ENCODE data around the gene SYVN1.

SYVN1 gene

GRCh38 chr11:65112546-65113360 is 21.6 kb downstream of the SYVN1 start:
- peak; percentile 90 for TF ChIP-seq CTCF (IDR thresholded peaks at IDR 0.05; ENCODE audit: low read depth, low read length)
- peaks cover 18% of the 10 kb centered on the region for H3K36me3 ChIP-seq
- DNase-seq: peak; percentile 72

DNA sequence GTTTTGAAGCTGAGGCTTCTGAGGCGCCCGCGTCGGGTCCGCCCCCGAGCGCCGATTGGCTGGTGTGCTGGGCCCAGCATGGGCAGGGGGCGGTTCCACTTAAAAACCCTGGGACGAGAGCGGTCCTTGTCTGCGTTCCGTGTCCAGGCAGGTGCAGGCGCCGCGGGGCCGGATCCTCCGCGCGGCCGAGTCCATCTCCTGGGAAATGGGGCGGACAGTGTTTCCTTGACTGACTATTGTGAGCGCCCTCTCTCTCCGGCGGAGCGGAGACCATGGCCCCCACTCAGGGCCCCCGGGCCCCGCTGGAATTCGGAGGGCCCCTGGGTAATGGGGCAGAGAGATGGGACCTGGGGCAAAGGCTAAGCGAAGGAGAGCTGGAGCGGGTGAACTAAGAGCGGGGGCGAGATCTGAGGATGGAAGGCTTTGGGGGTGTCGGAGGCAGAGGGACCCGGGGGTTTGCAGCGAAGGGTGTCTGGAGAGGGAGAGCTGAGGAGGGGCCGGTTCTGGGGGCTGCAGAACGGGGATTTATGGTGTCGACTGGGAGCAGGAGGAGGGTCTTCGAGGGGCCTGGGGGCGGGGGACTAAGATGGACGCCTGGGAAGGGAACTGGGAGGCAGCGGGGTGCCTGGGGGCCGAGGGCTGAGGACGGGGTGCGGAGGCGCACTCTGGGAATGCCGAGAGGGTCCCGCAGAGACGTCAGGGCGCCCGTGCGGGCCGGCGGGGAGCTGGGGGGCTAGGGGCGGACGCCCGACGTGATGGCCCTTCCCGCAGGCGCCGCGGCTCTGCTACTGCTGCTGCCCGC is 22.4 kb downstream of the SYVN1 start, which contains the start of gene TM7SF2:
TM7SF2 (plus strand) TSS at position 129 of the 802 bp plus-strand sequence; CDS start at position 273, 144 bp downstream.
- H3K27ac ChIP-seq: peak within 1 kb of the TSS; percentile 78

More at GRCh38 chr11:65112546-65113360, 21.6 kb downstream of the SYVN1 start:
- Histone ChIP-seq H3K4me3 (ENCODE audit: low read depth, low read length) (peak overlapping the region; percentile 65), H3K27ac (peak overlapping the region; percentile 78), H3K9me3 (ENCODE audit: severe bottlenecking) (no peaks in the 10 kb centered on the region), H3K27me3 (ENCODE audit: insufficient read depth, low read depth, severe bottlenecking) (no peaks in the 10 kb centered on the region)

DNA sequence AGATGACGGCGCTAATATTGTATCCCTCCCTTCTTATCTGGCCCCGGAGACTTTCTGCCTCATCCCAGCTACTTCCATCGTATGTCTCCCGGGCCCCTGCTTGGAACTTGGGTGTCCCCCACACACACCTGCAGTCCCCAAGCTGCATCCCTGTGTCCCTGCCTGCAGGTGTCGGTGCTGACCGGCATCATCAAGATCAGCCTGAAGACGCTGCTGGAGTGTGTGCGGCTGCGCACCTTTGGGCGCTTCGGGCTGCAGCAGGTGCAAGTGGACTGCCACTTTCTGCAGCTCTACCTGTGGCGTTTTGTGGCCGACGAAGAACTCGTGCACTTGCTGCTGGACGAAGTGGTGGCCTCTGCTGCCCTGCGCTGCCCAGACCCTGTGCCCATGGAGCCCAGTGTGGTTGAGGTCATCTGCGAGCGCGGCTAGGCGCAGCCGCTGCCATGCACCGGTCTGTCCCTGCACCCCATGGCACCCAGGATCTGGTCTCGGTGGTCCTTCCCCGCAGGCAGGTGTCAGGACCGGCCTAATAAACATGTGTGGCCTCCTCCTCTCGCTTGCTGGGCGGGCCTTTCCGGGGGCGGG is 23.1 kb downstream of the SYVN1 start:
- Histone ChIP-seq H3K36me3 (peaks cover 15% of the 10 kb centered on the region; the same call in 1 of the 2 replicates), H3K27me3 (ENCODE audit: insufficient read depth, low read depth, severe bottlenecking) (no peaks in the 10 kb centered on the region), H3K4me3 (ENCODE audit: low read depth, low read length) (no peak overlapping the region), H3K9me3 (ENCODE audit: severe bottlenecking) (no peaks in the 10 kb centered on the region), H3K27ac (no peak overlapping the region)
- no peak for TF ChIP-seq CTCF (IDR thresholded peaks at IDR 0.05; ENCODE audit: low read depth, low read length)
- DNase-seq: no peak

More for the DNA sequence above, 22.4 kb downstream of the SYVN1 start, which contains the start of gene TM7SF2:
- Histone ChIP-seq H3K9me3 (ENCODE audit: severe bottlenecking) (no peaks in the 10 kb centered on the region), H3K36me3 (peaks cover 18% of the 10 kb centered on the region), H3K4me3 (ENCODE audit: low read depth, low read length) (peak within 1 kb of the TSS; percentile 65), H3K27me3 (ENCODE audit: insufficient read depth, low read depth, severe bottlenecking) (no peaks in the 10 kb centered on the region)
- TF ChIP-seq CTCF (IDR thresholded peaks at IDR 0.05; ENCODE audit: low read depth, low read length): no peak
- DNase-seq: peak; percentile 96

DNA sequence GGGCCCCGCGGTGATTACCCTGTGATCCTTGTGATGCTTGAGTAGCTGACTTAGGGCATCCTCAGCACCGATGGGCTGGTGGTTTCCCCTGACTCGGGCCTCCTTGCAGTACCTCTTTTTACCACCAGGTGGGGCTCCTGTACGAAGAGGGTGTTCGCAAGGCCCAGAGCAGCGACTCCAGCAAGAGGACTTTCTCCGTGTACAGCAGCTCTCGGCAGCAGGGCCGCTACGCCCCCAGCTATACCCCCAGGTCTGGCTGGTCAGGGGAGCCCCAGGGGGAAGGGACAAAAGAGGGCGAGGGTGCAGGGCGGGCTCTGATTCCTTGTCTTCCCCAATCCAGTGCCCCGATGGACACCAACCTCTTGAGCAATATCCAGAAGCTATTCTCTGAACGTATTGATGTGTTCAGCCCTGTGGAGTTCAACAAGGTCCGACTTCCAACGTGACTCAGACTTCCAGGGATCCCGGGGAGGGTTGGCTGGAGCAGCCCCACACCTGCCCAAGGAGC is 23.9 kb downstream of the SYVN1 start:
- H3K9me3 ChIP-seq (ENCODE audit: severe bottlenecking): no peaks in the 10 kb centered on the region
- peak; percentile 92 for TF ChIP-seq CTCF (IDR thresholded peaks at IDR 0.05; ENCODE audit: low read depth, low read length)
- H3K4me3 ChIP-seq (ENCODE audit: low read depth, low read length): no peak overlapping the region
- DNase-seq: peak; percentile 90
- H3K36me3 ChIP-seq: peaks cover 10% of the 10 kb centered on the region; the same call in 1 of the 2 replicates
- no peak overlapping the region for H3K27ac ChIP-seq
- no peaks in the 10 kb centered on the region for H3K27me3 ChIP-seq (ENCODE audit: insufficient read depth, low read depth, severe bottlenecking)
